ENCODE data around the gene PTPRG.

PTPRG gene

GRCh38 chr3:61562721-61563312, 1.4 kb downstream of the PTPRG start:
- DNase-seq (ENCODE audit: low read depth in 3 of 3) = no peak

DNA sequence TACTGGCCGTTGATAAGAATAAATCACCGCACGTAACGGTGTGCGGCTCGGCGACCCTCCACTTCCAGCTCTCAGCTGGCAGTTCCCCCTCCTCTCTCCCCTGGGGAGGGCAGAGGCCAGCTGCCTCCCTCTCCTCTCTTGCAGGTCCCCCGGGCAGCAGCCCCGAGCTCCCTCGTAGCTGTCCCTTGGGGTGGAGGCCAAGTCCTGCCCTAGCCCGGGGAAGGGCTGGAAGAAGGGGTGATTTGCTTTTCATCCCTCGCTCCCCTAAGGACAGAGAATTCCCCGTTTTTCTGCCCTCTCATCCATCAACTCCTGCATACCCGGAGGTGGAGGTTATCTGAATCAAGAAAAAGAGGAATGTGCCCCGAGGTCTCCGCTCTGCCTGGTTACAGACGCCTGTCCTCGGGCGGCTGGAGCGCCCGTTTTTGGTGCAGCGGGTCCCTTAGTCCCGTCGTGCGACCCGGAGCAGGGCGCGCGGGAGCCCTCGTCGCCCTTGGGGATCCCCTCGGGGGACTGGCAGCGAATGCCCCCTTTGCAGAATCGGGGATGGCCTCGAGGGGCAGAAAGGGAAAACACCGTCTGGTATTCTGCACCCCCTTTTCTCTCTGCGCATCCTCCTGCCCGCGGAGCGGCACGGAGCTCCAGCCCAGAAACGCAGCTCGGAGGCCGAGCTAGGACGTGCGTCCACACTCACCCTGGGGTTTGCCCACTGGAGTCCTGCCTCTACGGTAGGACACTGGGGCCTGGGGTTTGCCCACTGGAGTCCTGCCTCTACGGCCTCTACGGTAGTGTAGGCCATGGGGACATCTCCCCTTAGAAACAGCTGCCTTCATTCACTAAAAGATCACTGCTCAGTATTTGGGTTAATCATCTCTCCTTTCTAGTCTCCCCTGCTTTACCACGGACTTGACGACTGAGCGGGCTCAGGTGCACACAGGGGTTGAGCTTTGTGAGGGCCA, 2.2 kb downstream of the PTPRG start:
- DNase-seq (ENCODE audit: low read depth in 3 of 3) = no peak

DNA sequence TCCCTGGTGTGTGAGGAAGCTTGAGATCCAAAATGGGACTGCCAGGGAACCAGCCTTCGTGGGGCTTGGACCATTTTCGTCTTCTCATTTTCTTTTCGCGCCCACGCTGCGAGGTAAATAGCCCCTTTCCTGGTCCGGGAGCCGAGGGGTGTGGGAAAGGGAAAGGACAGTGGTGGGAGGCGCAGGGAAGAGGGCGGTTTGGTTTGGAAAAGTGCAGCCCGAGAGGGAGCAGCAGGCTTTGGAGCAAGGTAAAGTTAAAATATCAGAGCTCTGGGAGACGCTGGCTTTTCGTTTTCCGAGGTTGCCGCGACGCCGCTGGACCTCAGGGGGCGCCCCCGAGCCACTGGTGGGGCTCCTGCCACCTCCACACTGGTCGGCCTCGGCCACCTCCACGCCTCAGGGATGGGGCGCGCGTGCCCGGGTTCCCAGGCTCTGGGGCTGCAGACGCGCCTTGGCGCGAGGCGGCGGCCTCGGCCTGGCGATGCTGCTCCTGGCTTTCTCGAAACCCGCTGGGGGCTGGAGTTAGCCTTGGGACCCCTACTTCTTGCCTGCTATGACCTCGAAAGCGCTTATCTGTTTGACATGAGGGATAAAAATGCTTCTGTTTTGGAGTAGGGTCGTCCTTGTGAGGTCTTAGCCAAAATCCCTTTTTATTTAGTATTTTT, 3.2 kb downstream of the PTPRG start:
- no peak for DNase-seq (ENCODE audit: low read depth in 3 of 3)

DNA sequence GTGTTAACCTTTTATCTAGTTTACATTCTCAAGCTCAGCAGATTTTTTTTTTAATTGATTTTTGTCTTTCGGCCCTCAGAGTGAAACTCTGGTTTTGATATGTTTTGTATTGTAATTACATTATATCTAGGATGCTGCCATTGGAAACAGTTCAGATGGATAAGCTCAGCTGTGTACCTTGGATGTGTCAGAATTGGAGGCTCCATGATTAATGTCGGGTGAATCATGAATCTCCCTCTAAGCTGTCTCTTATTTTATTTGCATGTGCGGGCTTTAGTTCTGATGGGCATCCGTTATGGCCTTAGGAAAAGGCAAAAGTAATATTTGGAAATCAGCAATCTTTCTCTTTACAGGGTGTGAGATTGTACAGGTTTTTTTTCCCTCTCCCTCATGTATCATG, 4.2 kb downstream of the PTPRG start:
- no peak for DNase-seq (ENCODE audit: low read depth in 3 of 3)

DNA sequence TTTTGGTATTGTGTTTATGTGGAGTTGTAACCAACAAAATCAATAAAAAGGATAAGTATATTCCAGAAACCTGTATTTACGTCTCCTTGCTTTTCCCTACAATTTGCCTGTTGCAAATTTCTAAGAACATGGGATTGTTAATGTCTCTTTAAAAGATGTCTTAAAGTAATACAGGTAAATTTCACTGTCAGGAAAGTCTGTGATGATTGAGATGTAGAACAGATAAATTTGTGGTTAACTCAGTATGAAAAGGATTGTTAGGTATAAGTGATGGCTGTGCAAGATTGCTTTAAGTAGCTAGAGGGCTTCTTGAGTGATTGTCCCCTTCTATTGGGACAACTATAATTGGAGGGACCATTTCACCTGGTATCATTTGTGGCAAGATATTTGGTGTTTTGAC, 6.8 kb downstream of the PTPRG start:
- no peak for DNase-seq (ENCODE audit: low read depth in 3 of 3)

DNA sequence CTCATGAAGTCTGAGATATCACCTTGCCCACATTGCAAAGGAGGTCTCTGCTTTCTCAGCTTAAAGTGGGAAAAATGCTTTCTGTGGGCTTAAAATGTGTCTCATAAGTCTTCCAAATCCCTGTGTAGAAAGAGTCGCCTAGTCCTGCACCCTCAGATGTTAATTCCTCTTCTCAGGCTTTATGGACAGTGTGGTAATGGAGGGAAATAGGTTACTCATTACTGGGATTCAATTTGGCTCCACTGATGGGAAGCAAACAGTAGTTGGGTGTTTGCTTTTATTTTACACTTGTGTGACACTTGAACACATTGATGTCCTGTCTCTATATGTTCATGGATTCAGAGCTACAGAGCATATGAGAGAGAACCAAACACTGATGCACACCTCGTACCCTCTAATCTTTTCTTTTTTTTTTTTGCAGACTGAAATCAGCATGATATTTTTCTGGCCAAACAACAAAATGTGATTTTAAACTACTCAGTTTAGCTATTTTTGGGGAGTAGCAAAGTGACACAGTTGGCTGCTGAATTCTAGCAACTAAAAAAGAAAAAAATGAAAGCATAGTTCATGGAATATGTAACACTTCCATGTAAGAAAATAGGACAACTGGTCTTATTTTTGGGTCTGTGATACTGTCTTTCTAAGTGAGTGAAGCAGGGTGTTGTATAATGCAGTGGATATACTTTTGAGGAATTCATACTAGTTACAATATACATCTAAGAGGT, 8.6 kb downstream of the PTPRG start:
- DNase-seq (ENCODE audit: low read depth in 3 of 3) = no peak

- DNase-seq (ENCODE audit: low read depth in 3 of 3) = no peak
Observed at GRCh38 chr3:61570813-61571212, 9.4 kb downstream of the PTPRG start.

- no peak for DNase-seq (ENCODE audit: low read depth in 3 of 3)
Observed at GRCh38 chr3:61571516-61572336, 10.4 kb downstream of the PTPRG start.

DNA sequence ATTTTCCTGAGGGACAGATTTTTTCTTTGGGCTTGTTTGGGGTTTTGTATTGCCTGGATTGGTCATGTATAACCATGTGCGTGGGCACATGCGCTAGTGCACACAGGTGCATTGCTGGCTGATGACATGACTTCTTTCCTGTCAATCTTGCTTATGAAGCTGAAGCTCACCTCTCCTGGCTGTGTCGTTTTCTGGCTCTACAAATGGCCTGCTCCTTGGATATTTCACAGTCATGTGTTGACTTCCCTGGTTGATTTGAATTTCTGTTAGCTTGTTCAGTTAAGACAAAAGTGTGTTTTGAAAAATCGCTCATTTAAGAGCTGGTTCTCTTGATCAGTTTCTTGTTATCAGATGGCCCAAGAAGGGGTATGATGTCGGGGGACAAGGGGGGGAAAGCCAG, 11.5 kb downstream of the PTPRG start:
- no peak for DNase-seq (ENCODE audit: low read depth in 3 of 3)

GRCh38 chr3:61573441-61573840, 12.1 kb downstream of the PTPRG start:
- DNase-seq (ENCODE audit: low read depth in 3 of 3) = no peak

- no peak for DNase-seq (ENCODE audit: low read depth in 3 of 3)
Observed at GRCh38 chr3:61574854-61575253, 13.5 kb downstream of the PTPRG start.

DNA sequence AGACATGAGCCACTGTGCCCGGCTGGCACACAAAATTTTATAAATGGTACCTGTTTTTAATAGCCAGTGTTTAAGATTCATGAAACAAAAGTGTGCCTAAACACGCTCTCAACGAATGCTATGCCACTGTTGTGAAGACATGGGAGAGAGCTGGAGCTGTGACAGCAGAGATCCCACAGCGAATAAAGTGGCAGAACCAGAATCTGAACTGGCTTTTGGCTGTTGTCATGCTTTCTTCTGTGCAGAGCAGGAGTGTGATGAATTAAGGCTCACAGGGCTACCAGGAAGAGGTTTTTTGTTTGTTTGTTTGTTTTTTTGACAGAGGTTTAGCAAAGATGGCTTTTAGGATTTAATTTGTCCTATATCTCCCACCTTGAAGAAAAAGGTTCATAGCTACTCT, 14.5 kb downstream of the PTPRG start:
- DNase-seq (ENCODE audit: low read depth in 3 of 3) = no peak

DNA sequence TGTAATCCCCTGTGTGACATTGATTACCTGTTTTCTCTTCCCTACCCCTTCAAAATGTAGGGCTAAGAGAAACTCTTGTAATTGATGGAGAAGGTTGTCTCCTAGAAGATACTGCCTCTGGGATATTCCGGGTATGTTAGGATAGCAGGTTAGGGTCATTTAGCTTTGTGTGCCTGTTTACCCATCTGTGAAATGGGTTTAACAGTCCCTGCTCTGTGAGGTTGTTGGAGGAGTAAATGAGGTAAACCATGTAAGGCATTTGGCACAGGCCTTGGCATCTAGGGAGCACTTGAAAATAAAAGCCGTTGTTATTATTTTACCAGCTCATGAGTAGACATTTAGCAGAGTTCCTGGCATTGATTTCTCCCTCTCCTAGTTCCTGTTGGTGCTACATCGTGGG, 16.4 kb downstream of the PTPRG start:
- no peak for DNase-seq (ENCODE audit: low read depth in 3 of 3)

GRCh38 chr3:61578667-61579367, 17.4 kb downstream of the PTPRG start:
- DNase-seq (ENCODE audit: low read depth in 3 of 3) = no peak

DNA sequence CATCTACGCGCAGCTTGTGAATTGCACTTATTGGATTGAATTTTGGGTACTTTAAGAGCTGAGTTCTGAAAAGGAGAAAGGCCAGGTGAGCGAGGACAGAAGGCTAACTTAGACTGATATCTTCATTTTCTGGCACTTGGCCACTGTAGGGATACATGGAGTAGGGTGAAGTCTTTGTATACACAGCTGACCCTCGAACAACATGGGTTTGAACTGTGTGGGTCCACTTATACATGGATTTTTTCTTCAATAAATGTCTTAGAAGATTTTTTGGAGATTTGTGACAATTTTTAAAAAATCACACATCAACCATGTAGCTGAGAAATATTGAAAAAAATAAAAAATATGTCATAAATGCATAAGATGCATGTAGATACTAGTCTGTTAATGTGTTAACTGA, 18.3 kb downstream of the PTPRG start:
- no peak for DNase-seq (ENCODE audit: low read depth in 3 of 3)

DNA sequence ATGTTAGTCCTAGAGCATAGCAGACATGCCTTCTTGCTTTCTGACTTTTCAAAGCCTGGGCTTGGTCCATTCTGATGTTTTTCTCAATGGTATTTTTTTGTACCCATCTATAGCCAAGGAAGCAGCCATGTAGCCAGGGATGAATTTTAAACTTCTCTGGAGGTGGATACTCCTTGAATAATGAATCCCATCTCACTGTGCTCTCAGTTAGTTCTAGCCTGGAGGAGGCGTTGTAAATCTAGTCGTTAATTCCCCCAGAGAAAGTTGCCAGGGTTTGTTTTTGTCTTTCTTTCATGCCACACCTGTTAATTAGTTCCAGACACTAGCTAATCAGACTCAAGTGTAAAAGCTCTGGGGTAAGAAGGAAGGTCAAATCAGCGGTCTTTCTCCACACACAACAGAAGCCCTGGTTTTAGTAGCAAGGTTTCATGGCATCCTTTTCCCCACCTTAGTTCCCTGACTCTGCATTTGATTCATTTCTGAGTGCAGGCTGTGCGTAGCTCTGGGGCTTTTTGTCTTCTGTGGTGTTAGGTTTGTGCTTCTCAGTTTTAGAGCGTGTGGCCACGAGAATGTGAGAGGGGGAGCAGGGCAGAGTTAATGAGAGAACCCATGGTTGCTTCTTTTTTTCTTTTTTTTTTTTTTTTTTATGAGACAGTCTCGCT, 19.7 kb downstream of the PTPRG start:
- no peak for DNase-seq (ENCODE audit: low read depth in 3 of 3)

DNA sequence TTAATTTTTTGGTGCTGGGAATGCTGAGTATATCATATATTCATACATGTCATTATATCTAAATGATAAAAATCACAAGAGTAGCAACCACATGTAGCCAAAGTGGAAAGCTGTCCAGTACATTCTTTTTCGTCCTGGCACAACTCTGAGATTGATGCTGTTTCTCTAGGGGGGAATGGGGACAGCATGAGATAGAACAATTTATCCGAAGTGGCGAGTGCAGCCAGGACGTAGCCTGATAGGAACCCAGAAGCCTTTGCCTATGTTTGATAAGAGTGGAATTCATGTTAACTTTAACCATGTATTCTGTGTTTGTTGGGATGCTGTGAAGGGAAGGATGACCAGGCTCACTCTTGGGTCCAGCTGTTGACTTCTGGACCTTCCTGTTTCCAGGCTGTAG, 20.9 kb downstream of the PTPRG start:
- DNase-seq (ENCODE audit: low read depth in 3 of 3) = no peak

GRCh38 chr3:61582846-61583245, 21.5 kb downstream of the PTPRG start:
- DNase-seq (ENCODE audit: low read depth in 3 of 3) = no peak

DNA sequence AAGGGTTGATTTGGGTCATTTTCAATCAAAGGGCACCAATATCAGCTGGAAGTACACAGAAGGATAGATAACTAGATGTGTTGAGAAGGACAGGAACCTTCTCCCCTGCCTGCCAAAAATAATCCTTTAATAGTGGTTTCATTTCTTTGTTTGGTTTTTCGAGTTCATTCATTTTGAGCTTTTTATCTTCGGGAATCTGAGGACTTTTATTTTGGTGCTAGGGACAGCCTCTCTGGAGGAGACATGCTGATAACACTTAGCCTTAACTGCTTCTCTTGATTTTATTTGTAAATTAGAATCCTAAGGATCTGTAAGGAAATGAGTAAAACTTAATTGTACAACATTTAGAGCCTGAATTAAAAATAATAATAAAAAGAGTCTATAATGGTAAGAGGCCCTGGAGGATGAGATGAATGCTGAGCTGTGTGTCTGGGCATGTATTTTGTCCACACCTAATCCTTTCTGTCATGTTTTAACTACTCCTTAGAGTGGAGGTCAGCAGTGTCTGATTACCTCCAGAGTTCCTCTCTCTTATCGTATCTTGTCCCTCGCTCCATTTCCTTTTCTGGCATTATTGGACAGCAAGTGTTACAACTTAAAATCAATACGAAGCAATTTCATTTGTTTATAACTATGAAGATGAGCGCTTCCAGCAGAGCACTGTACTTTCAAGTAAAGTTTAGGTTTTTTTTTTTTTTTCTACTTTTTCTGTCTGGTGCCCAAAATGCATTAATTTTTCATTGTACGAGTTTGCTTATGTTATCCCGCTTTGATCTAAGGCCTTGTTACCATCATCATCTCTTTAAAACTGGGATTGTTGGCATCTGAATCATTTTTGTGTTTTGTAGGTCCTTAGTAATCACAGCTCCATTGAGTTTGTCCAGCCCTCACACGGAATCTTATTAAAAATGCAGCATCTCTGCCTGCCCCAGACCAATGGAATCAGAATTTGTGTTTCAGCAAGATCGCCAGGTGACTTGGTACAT, 22.8 kb downstream of the PTPRG start:
- DNase-seq (ENCODE audit: low read depth in 3 of 3) = no peak

Data from stimulated activated CD4-positive, alpha-beta T cell treated with anti-CD3 and anti-CD28 coated beads, TNF-alpha, amount 100 ng/mL, for 24 hours (primary cell).